OCI-LY7 (cell line): ENCODE data around the gene SH3RF3. TPM values are rescaled to one million over a fixed set of nuclear protein-coding genes. Genes with fewer than 3 reads are reported as not detected.

ENCODE experiments used
- BruUV-seq: library from RNA; stranded (reverse); fragments of 400-500 nt; replicated peaks from 2 replicates; lab custom pipeline; 2021; lab: Mats Ljungman, UMichigan
- CTCF ChIA-PET: fragments of 300-600 bp; sonication (Branson Sonifier 250); formaldehyde crosslinking; loops from one replicate; lab custom pipeline; 2022; ENCODE audit warnings: antibody characterized with exemption; ENCODE audit not compliant: unreplicated experiment; lab: Charles Lee
- POLR2A ChIA-PET: fragments of 300-600 bp; sonication (Branson Sonifier 250); formaldehyde crosslinking; loops from one replicate; lab custom pipeline; 2022; ENCODE audit warnings: antibody characterized with exemption; lab: Charles Lee
- DNase-seq: peaks from one replicate; pipeline ENCODE4 v3.0.0-alpha.2; 2015; ENCODE audit warnings: low spot score
- H2AFZ ChIP-seq: fragments of 200-600 bp; sonication (generic), shearing (Covaris generic); 2 replicates; pipeline ENCODE4 v1.6.1; 2014; ENCODE audit warnings: mild to moderate bottlenecking, antibody characterized with exemption, low read length, moderate library complexity
- H3K27ac ChIP-seq: fragments of 200-600 bp; sonication (generic); 2 replicates; pipeline ENCODE4 v1.5.1; 2014; ENCODE audit warnings: mixed run types, low read depth, mild to moderate bottlenecking, moderate library complexity, low read length, inconsistent platforms; ENCODE audit not compliant: poor library complexity, severe bottlenecking
- H3K36me3 ChIP-seq: fragments of 200-600 bp; sonication (generic); 2 replicates; pipeline ENCODE4 v1.6.1; 2014; ENCODE audit warnings: mild to moderate bottlenecking, antibody characterized with exemption, low read length, moderate library complexity, mixed read lengths; ENCODE audit not compliant: insufficient read depth
- H3K4me1 ChIP-seq: fragments of 200-600 bp; sonication (generic); 2 replicates; pipeline ENCODE4 v1.5.1; 2014; ENCODE audit warnings: mild to moderate bottlenecking, low read length; ENCODE audit not compliant: insufficient read depth, poor library complexity, severe bottlenecking
- H3K4me2 ChIP-seq: fragments of 200-600 bp; sonication (generic); 2 replicates; pipeline ENCODE4 v1.6.1; 2014; ENCODE audit warnings: mild to moderate bottlenecking, low read length
- H3K4me3 ChIP-seq: fragments of 200-600 bp; sonication (generic); 2 replicates; pipeline ENCODE4 v1.5.1; 2014; ENCODE audit warnings: mild to moderate bottlenecking, low read depth, low read length; ENCODE audit not compliant: poor library complexity, severe bottlenecking
- H3K79me2 ChIP-seq: fragments of 200-600 bp; sonication (generic); 2 replicates; pipeline ENCODE4 v1.6.1; 2016; ENCODE audit warnings: low read depth, mild to moderate bottlenecking, low read length, moderate library complexity, mixed read lengths; ENCODE audit not compliant: insufficient read depth
- H3K9me2 ChIP-seq: fragments of 200-600 bp; sonication (generic); 2 replicates; pipeline ENCODE4 v1.6.1; 2016; ENCODE audit warnings: mild to moderate bottlenecking, low read length, mixed read lengths; ENCODE audit not compliant: insufficient read depth
- H3K9me3 ChIP-seq: fragments of 200-600 bp; sonication (generic); 2 replicates; pipeline ENCODE4 v1.6.1; 2014; ENCODE audit warnings: mild to moderate bottlenecking, mixed run types, low read length, mixed read lengths
- H4K20me1 ChIP-seq: fragments of 200-600 bp; sonication (generic); 2 replicates; pipeline ENCODE4 v1.6.1; 2014; ENCODE audit warnings: mild to moderate bottlenecking, antibody characterized with exemption, low read length, moderate library complexity, mixed read lengths; ENCODE audit not compliant: insufficient read depth
- EZH2phosphoT487 ChIP-seq: fragments of 200-600 bp; sonication (generic); IDR thresholded peaks from 2 replicates; pipeline ENCODE4 v1.6.1; 2018; ENCODE audit warnings: low read depth, borderline replicate concordance, mild to moderate bottlenecking, mixed run types, antibody characterized with exemption, low read length, moderate library complexity, mixed read lengths
- intact Hi-C: fragments of 100-400 bp; cut with micrococcal nuclease; formaldehyde crosslinking; loops from one replicate; pipeline ENCODE4 v1.10.0; 2022; ENCODE audit not compliant: unreplicated experiment
- total RNA-seq, 2 experiments: library from RNA; depleted of rRNA in 1 of 2; stranded (reverse); fragments of >200 nt in 1 of 2; shearing (Covaris generic) in 1 of 2; gene quantifications; 2 replicates each; pipeline ENCODE4 v1.2.3, GENCODE V29; 2014 to 2022
- TF ChIP-seq, protein P1 (sequence below): fragments of 200-600 bp; sonication (generic); conservative IDR thresholded peaks from 2 replicates; pipeline ENCODE4 v1.5.1; 2014; ENCODE audit warnings: mild to moderate bottlenecking, antibody characterized with exemption, low read length, moderate library complexity, mixed read lengths

The SH3RF3 gene
- total RNA-seq, 2 experiments from 2014 or later: not detected

- no peaks in the 10 kb centered on the region for H3K4me1 ChIP-seq
- no peak for TF ChIP-seq EZH2phosphoT487
- TF ChIP-seq, protein P1, sequence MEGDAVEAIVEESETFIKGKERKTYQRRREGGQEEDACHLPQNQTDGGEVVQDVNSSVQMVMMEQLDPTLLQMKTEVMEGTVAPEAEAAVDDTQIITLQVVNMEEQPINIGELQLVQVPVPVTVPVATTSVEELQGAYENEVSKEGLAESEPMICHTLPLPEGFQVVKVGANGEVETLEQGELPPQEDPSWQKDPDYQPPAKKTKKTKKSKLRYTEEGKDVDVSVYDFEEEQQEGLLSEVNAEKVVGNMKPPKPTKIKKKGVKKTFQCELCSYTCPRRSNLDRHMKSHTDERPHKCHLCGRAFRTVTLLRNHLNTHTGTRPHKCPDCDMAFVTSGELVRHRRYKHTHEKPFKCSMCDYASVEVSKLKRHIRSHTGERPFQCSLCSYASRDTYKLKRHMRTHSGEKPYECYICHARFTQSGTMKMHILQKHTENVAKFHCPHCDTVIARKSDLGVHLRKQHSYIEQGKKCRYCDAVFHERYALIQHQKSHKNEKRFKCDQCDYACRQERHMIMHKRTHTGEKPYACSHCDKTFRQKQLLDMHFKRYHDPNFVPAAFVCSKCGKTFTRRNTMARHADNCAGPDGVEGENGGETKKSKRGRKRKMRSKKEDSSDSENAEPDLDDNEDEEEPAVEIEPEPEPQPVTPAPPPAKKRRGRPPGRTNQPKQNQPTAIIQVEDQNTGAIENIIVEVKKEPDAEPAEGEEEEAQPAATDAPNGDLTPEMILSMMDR: no peak
- H3K27ac ChIP-seq: no peak overlapping the region
- no peak overlapping the region for H3K4me3 ChIP-seq
- no peak overlapping the region for H3K4me2 ChIP-seq
- intact Hi-C loops: no loop called here
- no peak overlapping the region for H2AFZ ChIP-seq
- no peak for DNase-seq
- no peaks in the 10 kb centered on the region for H3K9me3 ChIP-seq
- H3K79me2 ChIP-seq: no peaks in the 10 kb centered on the region
- CTCF ChIA-PET: no interaction called here
- no peaks in the 10 kb centered on the region for H4K20me1 ChIP-seq
- POLR2A ChIA-PET: no interaction called here
- H3K9me2 ChIP-seq: no peaks in the 10 kb centered on the region
- H3K36me3 ChIP-seq: no peaks in the 10 kb centered on the region
- no TSS peak for BruUV-seq
These were observed 65.6 kb downstream of the SH3RF3 start for GRCh38 chr2:109194620-109194937.

DNA sequence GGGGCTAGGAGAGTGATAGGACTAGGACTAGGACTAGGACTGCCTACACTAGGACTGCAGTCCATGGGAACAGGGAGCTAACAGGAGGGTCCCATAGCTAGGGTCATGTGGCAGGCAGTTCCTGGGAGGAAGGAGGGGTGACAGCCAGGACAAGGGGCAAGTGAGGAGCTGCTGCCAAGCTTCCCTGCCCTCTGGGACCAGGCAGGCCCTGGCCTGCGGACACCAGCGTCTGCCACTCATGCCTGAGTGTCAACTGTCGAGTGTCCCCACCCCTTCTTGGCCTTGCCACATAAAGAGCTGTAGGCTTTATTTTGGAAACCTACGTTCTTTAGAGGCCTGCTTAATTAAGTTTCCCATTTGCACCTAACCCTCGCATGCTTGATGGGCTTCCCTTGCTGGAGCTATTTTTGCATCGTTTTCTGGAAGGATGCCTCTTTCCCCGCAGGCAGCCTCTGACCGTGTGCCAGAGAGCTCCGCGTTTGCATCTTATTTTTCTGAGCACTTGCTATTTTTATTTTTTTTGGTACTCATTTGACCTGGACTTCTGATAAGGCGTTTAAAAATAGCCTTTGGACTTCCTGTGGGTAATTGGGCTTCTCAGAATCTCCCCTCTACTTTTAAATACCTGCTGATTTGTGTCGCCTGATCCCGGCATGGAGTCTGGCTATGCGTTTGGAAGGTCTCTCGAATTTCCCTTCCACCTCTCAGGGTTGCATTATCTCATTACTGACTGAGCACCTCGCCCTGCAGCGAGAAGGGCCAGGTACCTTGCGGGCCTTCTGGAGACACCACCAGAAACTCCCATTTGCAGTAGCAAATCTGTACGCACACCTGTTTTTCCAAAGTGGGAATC lies 66.4 kb downstream of the SH3RF3 start:
- intact Hi-C loops: no loop called here
- no peak for DNase-seq
- H3K9me2 ChIP-seq: no peaks in the 10 kb centered on the region
- H3K36me3 ChIP-seq: no peaks in the 10 kb centered on the region
- no peak overlapping the region for H3K4me2 ChIP-seq
- no peaks in the 10 kb centered on the region for H3K4me1 ChIP-seq
- no peaks in the 10 kb centered on the region for H3K79me2 ChIP-seq
- BruUV-seq: no TSS peak
- no peak overlapping the region for H2AFZ ChIP-seq
- ChIA-PET POLR2A (no interaction called here), CTCF (no interaction called here)
- H3K27ac ChIP-seq: no peak overlapping the region
- H3K9me3 ChIP-seq: no peaks in the 10 kb centered on the region
- TF ChIP-seq, protein P1: no peak
- TF ChIP-seq EZH2phosphoT487: no peak
- no peak overlapping the region for H3K4me3 ChIP-seq
- H4K20me1 ChIP-seq: no peaks in the 10 kb centered on the region
